Measurements from ENCODE around the gene FAN1. TPM values are rescaled to one million over a fixed set of nuclear protein-coding genes. Genes with fewer than 3 reads are reported as not detected.
A peak's percentile ranks its signal among the peaks of the same experiment; 100 is the strongest.

FAN1 gene
- total and polyA plus RNA-seq, 9 donors = 18.7 to 26.6 (median 21.0) TPM

DNA sequence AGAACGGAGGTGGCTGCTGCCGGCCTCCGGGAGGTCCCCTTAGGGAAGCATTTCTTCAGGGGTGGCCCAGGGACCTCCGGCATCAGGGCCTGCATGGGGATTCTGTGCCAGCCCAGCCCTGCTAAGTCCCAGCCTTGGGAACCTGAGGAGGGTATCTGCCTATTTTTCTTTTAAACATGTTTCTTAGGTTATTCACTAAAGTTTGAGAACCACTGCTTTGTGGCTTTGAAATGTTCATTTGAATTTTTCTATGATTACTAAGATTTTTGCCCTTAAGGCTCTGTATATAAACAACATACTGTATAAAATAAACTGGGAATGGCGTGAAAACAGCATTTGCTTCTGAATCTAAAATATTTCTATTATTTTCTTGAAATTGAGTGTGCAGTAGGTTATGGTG is 24.4 kb downstream of the FAN1 start:
- H3K4me3 ChIP-seq (ENCODE audit: low read length) = no peak overlapping the region
- 60% methylated on average over 1 of the region's 5 CpGs for WGBS (ENCODE audit: insufficient coverage)

DNA sequence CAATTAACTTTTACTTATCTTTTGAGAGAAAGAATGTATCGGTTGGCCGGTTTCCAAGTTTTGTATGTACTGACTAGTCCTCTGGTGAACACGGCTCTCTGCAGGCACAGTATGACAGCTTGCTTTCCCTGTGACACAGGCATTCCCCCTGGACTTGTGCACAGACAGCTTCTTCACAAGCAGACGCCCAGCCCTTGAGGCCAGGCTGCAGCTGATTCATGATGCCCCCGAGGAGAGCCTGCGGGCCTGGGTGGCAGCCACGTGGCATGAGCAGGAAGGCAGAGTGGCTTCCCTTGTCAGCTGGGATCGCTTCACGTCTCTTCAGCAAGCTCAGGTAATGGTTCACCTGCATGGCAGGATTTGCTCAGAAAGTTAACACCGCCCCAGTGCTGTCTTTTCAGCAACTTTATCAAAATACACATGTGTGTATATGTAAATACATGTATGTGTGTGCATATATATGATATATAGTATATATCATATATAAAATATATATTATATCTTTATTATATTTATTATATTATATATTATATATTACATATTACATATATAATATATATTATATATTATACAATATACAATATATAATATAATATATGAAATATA is 25.5 kb downstream of the FAN1 start:
- no peaks in the 10 kb centered on the region for H3K9me3 ChIP-seq (replicated peaks; ENCODE audit: control insufficient read depth, low read depth, low read length)
- peak; percentile 19 for DNase-seq
- no peak overlapping the region for H3K27ac ChIP-seq (ENCODE audit: low read length)
- no peaks in the 10 kb centered on the region for H3K4me1 ChIP-seq (ENCODE audit: control insufficient read depth, insufficient read depth, low read length)
- peaks cover 66% of the 10 kb centered on the region for H3K36me3 ChIP-seq (ENCODE audit: control insufficient read depth, insufficient read depth, low read length)
- WGBS (ENCODE audit: insufficient coverage) = 78% methylated on average over 7 of the region's 10 CpGs
- no peak overlapping the region for H3K4me3 ChIP-seq (ENCODE audit: low read length)
- H3K27me3 ChIP-seq (ENCODE audit: control insufficient read depth, insufficient read depth, low read length) = no peaks in the 10 kb centered on the region

More for the DNA sequence above, 24.4 kb downstream of the FAN1 start:
- Histone ChIP-seq H3K4me1 (ENCODE audit: control insufficient read depth, insufficient read depth, low read length) (peaks cover 3% of the 10 kb centered on the region), H3K36me3 (ENCODE audit: control insufficient read depth, insufficient read depth, low read length) (peaks cover 66% of the 10 kb centered on the region), H3K27ac (ENCODE audit: low read length) (no peak overlapping the region), H3K27me3 (ENCODE audit: control insufficient read depth, insufficient read depth, low read length) (no peaks in the 10 kb centered on the region), H3K9me3 (replicated peaks; ENCODE audit: control insufficient read depth, low read depth, low read length) (no peaks in the 10 kb centered on the region)
- DNase-seq = no peak

DNA sequence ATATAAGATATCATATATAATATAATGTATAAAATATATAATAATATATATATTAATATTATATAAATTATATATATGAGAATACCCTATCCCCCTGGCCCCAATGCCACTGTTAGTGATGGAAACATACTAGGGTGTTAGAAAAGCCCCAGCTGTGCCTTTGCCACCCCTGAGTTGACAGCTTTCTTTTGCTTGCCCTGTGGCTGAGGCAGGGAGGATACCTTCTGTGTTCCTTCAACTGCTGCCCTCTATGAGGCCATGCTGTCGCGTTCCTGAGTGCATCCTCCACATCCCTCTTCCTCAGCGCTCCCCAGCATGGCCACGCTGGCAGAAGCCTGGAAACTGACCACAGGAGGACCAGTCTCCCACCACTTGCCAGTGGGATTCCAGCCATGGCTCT is 26.3 kb downstream of the FAN1 start:
- Histone ChIP-seq H3K27ac (ENCODE audit: low read length) (no peak overlapping the region), H3K9me3 (replicated peaks; ENCODE audit: control insufficient read depth, low read depth, low read length) (no peaks in the 10 kb centered on the region), H3K4me3 (ENCODE audit: low read length) (no peak overlapping the region), H3K27me3 (ENCODE audit: control insufficient read depth, insufficient read depth, low read length) (no peaks in the 10 kb centered on the region), H3K36me3 (ENCODE audit: control insufficient read depth, insufficient read depth, low read length) (peaks cover 63% of the 10 kb centered on the region), H3K4me1 (ENCODE audit: control insufficient read depth, insufficient read depth, low read length) (no peaks in the 10 kb centered on the region)
- 91% methylated on average over 4 of the region's 4 CpGs for WGBS (ENCODE audit: insufficient coverage)
- DNase-seq = no peak

DNA sequence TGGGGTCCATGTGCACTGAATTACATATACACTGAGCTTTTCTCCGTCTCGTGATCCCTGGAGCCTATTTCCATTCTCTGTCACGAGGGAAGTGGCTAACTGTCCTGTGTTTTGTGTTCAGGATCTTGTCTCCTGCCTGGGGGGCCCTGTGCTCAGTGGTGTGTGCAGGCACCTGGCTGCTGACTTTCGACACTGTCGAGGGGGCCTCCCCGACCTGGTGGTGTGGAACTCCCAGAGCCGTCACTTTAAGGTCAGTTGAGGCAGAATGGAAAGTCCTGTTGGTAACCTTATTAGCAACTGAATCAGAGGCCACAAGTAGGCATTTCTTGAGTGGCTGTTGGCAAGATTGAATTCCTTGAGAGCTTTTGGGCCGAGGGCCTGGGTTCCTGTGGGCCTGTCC is 26.7 kb downstream of the FAN1 start:
- DNase-seq = no peak
- 91% methylated on average over 8 of the region's 8 CpGs for WGBS (ENCODE audit: insufficient coverage)
- H3K36me3 ChIP-seq (ENCODE audit: control insufficient read depth, insufficient read depth, low read length) = peaks cover 59% of the 10 kb centered on the region
- H3K4me3 ChIP-seq (ENCODE audit: low read length) = no peak overlapping the region
- no peaks in the 10 kb centered on the region for H3K9me3 ChIP-seq (replicated peaks; ENCODE audit: control insufficient read depth, low read depth, low read length)
- H3K4me1 ChIP-seq (ENCODE audit: control insufficient read depth, insufficient read depth, low read length) = no peaks in the 10 kb centered on the region
- no peaks in the 10 kb centered on the region for H3K27me3 ChIP-seq (ENCODE audit: control insufficient read depth, insufficient read depth, low read length)
- H3K27ac ChIP-seq (ENCODE audit: low read length) = no peak overlapping the region

DNA sequence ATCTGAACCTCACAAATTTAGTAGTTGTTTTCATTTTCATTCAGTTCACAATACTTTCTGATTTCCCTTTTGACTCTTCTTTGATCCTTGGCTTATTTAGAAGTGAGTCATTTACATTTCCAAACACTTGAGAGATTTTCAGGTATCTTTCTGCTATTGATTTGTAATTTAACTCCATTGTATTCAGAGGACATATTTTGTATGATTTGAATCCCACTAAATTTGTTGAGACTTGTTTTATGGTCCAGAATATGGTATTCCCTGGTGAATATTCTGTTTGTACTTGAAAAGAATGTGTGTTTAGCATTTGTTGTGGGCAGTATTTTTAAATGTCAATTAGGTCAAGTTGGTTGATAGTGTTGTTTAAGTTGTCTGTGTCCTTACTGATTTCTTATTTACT is 29.6 kb downstream of the FAN1 start:
- H3K36me3 ChIP-seq (ENCODE audit: control insufficient read depth, insufficient read depth, low read length) = peaks cover 38% of the 10 kb centered on the region
- H3K4me3 ChIP-seq (ENCODE audit: low read length) = no peak overlapping the region
- H3K27ac ChIP-seq (ENCODE audit: low read length) = no peak overlapping the region

DNA sequence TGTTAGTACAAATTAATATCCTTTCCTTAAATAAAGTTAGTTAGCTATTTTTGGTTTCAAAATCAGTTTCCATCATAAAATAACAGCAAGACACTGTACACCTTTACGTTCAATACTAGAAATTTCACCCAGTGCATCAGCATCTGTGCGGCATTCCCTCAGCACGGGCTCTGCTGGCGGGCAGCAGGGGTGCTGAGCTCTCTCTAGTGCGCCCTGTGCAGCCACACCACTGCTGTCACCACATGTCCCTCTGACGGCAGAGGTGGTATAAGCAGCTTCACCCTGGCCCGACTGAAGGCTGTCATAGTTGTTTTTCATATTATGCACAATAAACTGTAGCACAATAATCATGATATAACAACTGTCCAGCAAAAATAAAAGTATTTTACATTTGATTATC is 35.4 kb downstream of the FAN1 start:
- DNase-seq = no peak
- H3K36me3 ChIP-seq (ENCODE audit: control insufficient read depth, insufficient read depth, low read length) = peaks cover 41% of the 10 kb centered on the region
- H3K4me1 ChIP-seq (ENCODE audit: control insufficient read depth, insufficient read depth, low read length) = no peaks in the 10 kb centered on the region
- H3K9me3 ChIP-seq (replicated peaks; ENCODE audit: control insufficient read depth, low read depth, low read length) = no peaks in the 10 kb centered on the region
- H3K27me3 ChIP-seq (ENCODE audit: control insufficient read depth, insufficient read depth, low read length) = no peaks in the 10 kb centered on the region
- no peak overlapping the region for H3K27ac ChIP-seq (ENCODE audit: low read length)
- WGBS (ENCODE audit: insufficient coverage) = 100% methylated on average over 1 of the region's 7 CpGs
- no peak overlapping the region for H3K4me3 ChIP-seq (ENCODE audit: low read length)

More for the DNA sequence above, 29.6 kb downstream of the FAN1 start:
- Histone ChIP-seq H3K27me3 (ENCODE audit: control insufficient read depth, insufficient read depth, low read length) (no peaks in the 10 kb centered on the region), H3K9me3 (replicated peaks; ENCODE audit: control insufficient read depth, low read depth, low read length) (no peaks in the 10 kb centered on the region), H3K4me1 (ENCODE audit: control insufficient read depth, insufficient read depth, low read length) (no peaks in the 10 kb centered on the region)
- DNase-seq = no peak

DNA sequence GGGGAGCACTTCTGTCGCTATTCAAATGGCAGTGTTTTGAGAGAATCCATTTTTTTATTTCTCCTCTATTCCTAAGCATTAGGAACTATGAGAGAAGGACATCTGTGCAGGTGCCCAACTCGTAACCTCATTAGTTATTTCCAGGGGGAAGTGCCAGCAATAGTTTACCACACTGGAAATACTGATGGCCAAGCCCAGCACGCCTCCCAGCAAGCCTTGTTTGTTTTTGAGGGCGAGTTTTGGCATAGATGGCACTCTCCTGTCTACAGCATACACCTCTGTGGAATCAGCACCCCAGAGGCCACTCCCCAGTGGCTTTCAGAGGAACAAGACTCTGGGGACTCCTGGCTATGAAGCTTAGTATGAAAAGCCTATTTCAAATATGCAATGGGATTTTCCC is 36.6 kb downstream of the FAN1 start:
- no peak for DNase-seq
- Histone ChIP-seq H3K27me3 (ENCODE audit: control insufficient read depth, insufficient read depth, low read length) (no peaks in the 10 kb centered on the region), H3K4me1 (ENCODE audit: control insufficient read depth, insufficient read depth, low read length) (no peaks in the 10 kb centered on the region), H3K36me3 (ENCODE audit: control insufficient read depth, insufficient read depth, low read length) (peaks cover 44% of the 10 kb centered on the region), H3K4me3 (ENCODE audit: low read length) (no peak overlapping the region), H3K27ac (ENCODE audit: low read length) (no peak overlapping the region), H3K9me3 (replicated peaks; ENCODE audit: control insufficient read depth, low read depth, low read length) (no peaks in the 10 kb centered on the region)
- WGBS (ENCODE audit: insufficient coverage) = 93% methylated on average over 2 of the region's 4 CpGs

DNA sequence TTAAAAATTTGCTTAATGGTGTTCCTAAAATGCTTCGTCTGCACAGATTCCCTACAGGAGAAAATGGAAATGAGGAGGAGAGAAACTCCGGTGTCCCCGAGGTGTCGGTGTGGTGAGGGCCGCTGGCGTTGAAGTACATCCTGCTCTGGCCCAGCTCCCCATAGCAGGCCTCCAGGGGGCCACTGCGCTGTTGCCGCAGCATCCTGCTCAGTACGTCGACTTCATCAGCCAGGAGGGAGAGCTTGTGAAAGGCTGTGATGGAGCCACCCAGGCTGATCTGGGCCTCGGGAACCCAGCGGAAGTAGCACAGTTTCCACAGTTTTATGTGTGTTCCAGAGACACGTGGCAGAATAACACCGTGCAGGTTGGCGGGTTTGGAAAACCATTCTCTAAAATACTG is 37.8 kb downstream of the FAN1 start:
- peaks cover 53% of the 10 kb centered on the region for H3K36me3 ChIP-seq (ENCODE audit: control insufficient read depth, insufficient read depth, low read length)
- H3K4me1 ChIP-seq (ENCODE audit: control insufficient read depth, insufficient read depth, low read length) = no peaks in the 10 kb centered on the region
- no peak overlapping the region for H3K4me3 ChIP-seq (ENCODE audit: low read length)
- WGBS (ENCODE audit: insufficient coverage) = 89% methylated on average over 9 of the region's 15 CpGs
- H3K9me3 ChIP-seq (replicated peaks; ENCODE audit: control insufficient read depth, low read depth, low read length) = no peaks in the 10 kb centered on the region
- no peak overlapping the region for H3K27ac ChIP-seq (ENCODE audit: low read length)
- no peak for DNase-seq
- no peaks in the 10 kb centered on the region for H3K27me3 ChIP-seq (ENCODE audit: control insufficient read depth, insufficient read depth, low read length)

DNA sequence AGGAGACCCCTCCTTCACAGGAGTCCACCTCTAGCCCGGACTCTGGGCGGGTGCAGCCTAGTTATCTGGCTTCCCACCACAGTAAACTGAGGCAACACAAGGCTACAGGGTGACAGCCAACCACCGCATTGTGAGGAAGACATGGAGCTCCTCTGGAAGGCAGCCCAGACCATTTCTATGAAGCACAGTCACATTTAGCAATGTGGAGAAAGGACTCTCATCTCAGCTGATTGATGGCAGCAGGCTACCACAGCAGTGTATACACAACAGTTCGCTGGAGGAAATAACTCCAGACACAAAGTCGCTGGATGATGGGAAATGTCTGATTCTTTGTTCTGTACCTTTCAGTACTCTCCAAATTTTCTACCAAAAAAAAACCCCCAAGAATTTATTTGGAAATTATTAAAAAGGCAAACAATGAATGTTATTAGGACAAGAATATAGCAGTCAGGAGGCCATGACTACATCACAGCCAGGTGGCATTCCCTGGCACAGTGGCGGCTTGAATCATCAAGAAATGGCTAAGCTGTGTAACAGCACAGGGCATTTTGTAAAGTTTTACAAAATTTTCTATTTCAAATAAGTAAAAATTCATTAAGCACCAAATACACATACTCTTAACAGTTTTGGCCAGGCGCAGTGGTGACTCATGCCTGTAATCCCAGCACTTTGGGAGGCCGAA is 40.1 kb downstream of the FAN1 start:
- WGBS (ENCODE audit: insufficient coverage) = 89% methylated on average over 3 of the region's 8 CpGs
- Histone ChIP-seq H3K36me3 (ENCODE audit: control insufficient read depth, insufficient read depth, low read length) (peaks cover 61% of the 10 kb centered on the region), H3K27me3 (ENCODE audit: control insufficient read depth, insufficient read depth, low read length) (no peaks in the 10 kb centered on the region), H3K9me3 (replicated peaks; ENCODE audit: control insufficient read depth, low read depth, low read length) (no peaks in the 10 kb centered on the region), H3K4me1 (ENCODE audit: control insufficient read depth, insufficient read depth, low read length) (no peaks in the 10 kb centered on the region), H3K27ac (ENCODE audit: low read length) (no peak overlapping the region), H3K4me3 (ENCODE audit: low read length) (no peak overlapping the region)
- DNase-seq = no peak

DNA sequence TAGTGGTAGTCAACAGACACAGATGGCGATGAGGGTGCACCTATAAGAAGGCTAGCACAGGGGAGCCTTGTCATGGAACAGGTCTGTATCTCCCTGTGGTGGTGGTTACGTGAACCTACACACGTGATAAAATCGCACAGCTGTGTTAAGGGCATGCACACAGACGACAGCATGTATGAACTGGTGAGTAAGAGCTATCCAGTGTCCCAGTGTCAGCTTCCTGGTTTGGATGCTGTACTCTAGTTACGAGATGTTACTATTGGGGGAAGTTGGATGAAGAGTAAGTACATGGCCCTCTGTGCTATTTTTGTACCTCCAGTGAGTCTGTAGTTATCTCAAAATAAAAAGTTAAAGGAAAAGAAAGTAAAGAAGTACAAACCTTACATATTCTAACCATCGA is 49.5 kb downstream of the FAN1 start:
- whole genome bisulfite sequencing (ENCODE audit: insufficient coverage) = 91% methylated on average over 5 of the region's 7 CpGs
- no peak overlapping the region for H3K27ac ChIP-seq (ENCODE audit: low read length)
- H3K27me3 ChIP-seq (ENCODE audit: control insufficient read depth, insufficient read depth, low read length) = no peaks in the 10 kb centered on the region
- H3K9me3 ChIP-seq (replicated peaks; ENCODE audit: control insufficient read depth, low read depth, low read length) = peaks cover 4% of the 10 kb centered on the region
- DNase-seq = no peak
- peaks cover 64% of the 10 kb centered on the region for H3K36me3 ChIP-seq (ENCODE audit: control insufficient read depth, insufficient read depth, low read length)
- no peak overlapping the region for H3K4me3 ChIP-seq (ENCODE audit: low read length)
- peaks cover 4% of the 10 kb centered on the region for H3K4me1 ChIP-seq (ENCODE audit: control insufficient read depth, insufficient read depth, low read length)
